ENCODE measurements around the gene VWA8. TPM values are rescaled to one million over a fixed set of nuclear protein-coding genes. Genes with fewer than 3 reads are reported as not detected.
"Not testable (repeated sequence)": the region's sequence is repeated elsewhere in the genome, so short reads cannot be mapped to it uniquely, and the experiment has no call there.

The VWA8 gene
- total RNA-seq, 2 experiments from 2014 or later, result 15.7 to 16.9 TPM

DNA sequence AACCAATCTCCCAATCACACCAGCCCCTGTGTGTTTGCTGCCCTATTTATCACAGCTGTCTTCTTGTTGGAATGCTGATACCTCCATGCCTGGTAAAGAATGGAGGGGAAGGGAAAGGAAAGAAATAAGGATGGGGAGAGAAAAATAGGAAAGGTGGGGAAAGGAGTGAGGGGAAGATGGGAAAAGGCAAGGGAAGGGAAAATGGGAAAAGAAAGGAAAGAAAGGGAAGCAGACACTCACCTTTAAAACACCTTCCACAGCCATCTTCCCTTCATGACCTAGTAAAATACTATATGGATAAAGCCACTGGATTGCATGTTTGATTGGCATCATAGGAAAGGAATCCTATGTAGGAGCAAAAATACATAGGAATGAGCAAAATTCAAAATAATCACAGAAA lies 77.8 kb downstream of the VWA8 start:
- no peaks in the 10 kb centered on the region for H3K27me3 Mint-ChIP-seq (ENCODE audit: low read depth)
- ATAC-seq, result no peak
- H3K4me3 Mint-ChIP-seq, result no peak overlapping the region
- peaks cover 53% of the 10 kb centered on the region for H3K36me3 Mint-ChIP-seq (ENCODE audit: low read depth)
- H3K9me3 Mint-ChIP-seq (ENCODE audit: insufficient read depth), result no peaks in the 10 kb centered on the region
- no peak overlapping the region for H3K27ac Mint-ChIP-seq
- ChIA-PET CTCF (no interaction called here), POLR2A (no interaction called here)
- DNase-seq, result no peak
- peaks cover 6% of the 10 kb centered on the region for H3K4me1 Mint-ChIP-seq (ENCODE audit: low read depth)

DNA sequence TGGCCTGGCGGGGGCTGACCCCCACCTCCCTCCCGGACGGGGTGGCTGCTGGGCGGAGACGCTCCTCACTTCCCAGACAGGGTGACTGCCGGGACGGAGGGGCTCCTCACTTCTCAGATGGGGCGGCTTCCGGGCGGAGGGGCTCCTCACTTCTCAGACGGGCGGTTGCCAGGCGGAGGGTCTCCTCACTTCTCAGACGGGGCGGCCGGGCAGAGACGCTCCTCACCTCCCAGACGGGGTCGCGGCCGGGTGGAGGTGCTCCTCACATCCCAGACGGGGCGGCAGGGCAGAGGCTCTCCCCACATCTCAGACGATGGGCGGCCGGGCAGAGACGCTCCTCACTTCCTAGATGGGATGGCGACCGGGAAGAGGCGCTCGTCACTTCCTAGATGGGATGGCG lies 79.0 kb downstream of the VWA8 start:
- H3K9me3 Mint-ChIP-seq (ENCODE audit: insufficient read depth); H3K4me1 Mint-ChIP-seq (ENCODE audit: low read depth); H3K27ac Mint-ChIP-seq; ATAC-seq; H3K4me3 Mint-ChIP-seq; DNase-seq; POLR2A ChIA-PET; H3K27me3 Mint-ChIP-seq (ENCODE audit: low read depth); CTCF ChIA-PET: not testable (repeated sequence)
- peaks cover 49% of the 10 kb centered on the region for H3K36me3 Mint-ChIP-seq (ENCODE audit: low read depth)

DNA sequence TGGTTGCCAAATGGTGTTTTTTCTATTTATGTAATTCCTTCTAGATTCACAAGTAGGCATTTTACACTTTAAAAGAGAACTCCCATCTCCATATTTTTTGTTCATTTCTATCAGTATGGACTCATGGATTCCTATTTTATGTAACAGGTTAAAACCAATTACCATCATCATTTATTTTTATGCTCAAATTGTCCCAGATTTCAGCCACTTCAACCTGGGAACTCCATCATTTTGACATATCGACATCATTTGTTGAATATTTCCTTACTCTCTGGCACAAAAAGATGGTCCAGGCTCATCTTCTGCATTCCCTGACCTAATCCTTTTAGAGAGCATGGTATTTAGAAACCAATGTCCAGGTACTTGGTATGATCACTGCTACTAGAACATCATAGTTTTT lies 79.9 kb downstream of the VWA8 start:
- H3K9me3 Mint-ChIP-seq (ENCODE audit: insufficient read depth), result no peaks in the 10 kb centered on the region

DNA sequence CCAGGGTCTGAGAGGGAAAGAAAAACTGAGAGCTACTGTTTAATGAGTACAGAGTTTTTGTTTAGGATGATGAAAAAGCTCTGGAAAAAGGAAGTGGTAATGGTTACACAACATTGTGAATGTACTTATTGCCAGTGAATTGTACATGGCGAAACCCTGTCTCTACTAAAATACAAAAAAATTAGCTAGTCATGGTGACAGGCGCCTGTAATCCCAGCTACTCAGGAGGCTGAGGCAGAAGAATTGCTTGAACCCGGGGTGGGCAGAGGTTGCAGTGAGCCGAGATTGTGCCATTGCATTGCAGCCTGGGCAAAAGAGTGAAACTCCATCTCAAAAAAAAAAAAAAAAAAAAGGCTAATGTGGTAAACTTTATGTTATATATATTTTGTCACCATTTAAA lies 96.3 kb downstream of the VWA8 start:
- Mint-ChIP-seq H3K36me3 (ENCODE audit: low read depth) (peaks cover 38% of the 10 kb centered on the region), H3K4me3 (no peak overlapping the region), H3K27ac (no peak overlapping the region), H3K9me3 (ENCODE audit: insufficient read depth) (no peaks in the 10 kb centered on the region), H3K27me3 (ENCODE audit: low read depth) (no peaks in the 10 kb centered on the region), H3K4me1 (ENCODE audit: low read depth) (peaks cover 17% of the 10 kb centered on the region)
- ATAC-seq, result no peak
- no peak for DNase-seq
- POLR2A ChIA-PET, result no interaction called here
- CTCF ChIA-PET, result no interaction called here

More for the DNA sequence above, 79.9 kb downstream of the VWA8 start:
- no peaks in the 10 kb centered on the region for H3K27me3 Mint-ChIP-seq (ENCODE audit: low read depth)
- ATAC-seq (no peak), DNase-seq (no peak)
- ChIA-PET POLR2A (no interaction called here), CTCF (no interaction called here)
- peaks cover 45% of the 10 kb centered on the region for H3K36me3 Mint-ChIP-seq (ENCODE audit: low read depth)
- H3K4me1 Mint-ChIP-seq (ENCODE audit: low read depth), result peaks cover 6% of the 10 kb centered on the region
- no peak overlapping the region for H3K27ac Mint-ChIP-seq
- H3K4me3 Mint-ChIP-seq, result no peak overlapping the region

DNA sequence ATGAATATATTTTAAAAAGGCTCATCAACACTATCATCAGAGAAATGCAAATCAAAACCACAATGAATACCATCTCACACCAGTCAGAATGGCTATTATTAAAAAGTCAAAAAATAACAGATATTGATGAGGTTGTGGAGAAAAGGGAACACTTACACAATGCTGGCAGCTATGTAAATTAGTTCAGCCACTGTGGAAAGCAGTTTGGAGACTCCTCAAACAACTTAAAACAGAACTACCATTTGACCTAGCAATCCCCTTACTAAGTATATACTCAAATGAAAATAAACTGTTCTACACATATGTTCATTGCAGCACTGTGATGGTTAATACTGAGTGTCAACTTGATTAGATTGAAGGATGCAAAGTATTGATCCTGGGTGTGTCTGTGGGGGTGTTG lies 98.2 kb downstream of the VWA8 start:
- Mint-ChIP-seq H3K36me3 (ENCODE audit: low read depth) (peaks cover 35% of the 10 kb centered on the region), H3K4me1 (ENCODE audit: low read depth) (peaks cover 17% of the 10 kb centered on the region)
- POLR2A ChIA-PET; H3K9me3 Mint-ChIP-seq (ENCODE audit: insufficient read depth); H3K27me3 Mint-ChIP-seq (ENCODE audit: low read depth); H3K4me3 Mint-ChIP-seq; CTCF ChIA-PET; H3K27ac Mint-ChIP-seq; ATAC-seq; DNase-seq: not testable (repeated sequence)

DNA sequence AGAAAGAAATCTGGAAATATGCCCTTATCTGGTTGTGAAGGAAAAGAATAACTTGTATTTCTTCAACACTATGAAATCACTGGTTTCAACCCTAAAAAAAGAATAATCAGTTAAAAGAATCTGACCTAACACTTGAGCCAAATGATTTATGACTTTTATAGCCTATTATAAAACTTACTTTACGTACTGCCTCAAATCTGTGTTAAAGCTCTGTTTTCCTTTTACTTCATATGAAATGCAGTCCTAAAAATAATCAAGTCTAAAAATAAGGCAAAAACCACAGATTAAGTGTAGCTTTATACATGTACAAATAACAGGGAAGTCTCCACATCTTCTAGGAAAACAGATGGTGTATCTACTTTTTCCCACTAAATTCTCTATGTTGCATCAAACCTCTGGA lies 101.3 kb downstream of the VWA8 start:
- POLR2A ChIA-PET, result no interaction called here
- CTCF ChIA-PET, result no interaction called here

DNA sequence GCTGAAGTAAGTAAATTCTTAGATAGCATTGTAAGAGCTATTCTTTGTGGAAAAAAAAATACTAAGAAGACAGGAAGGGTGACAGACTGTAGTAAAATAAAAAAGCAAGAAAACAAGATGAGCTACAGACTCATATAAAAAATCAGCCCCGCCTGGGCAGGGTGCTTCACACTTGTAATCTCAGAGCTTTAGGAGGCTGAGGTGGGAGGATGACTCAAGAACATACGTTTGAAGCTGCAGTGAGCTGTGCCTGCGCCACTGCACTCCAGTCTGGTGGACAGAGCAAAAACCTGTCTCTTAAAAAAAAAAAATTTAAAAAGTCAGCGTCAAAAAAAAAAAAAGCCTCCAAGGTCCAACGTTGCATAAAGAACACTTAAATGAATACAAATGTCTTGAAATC lies 102.1 kb downstream of the VWA8 start:
- H3K4me3 Mint-ChIP-seq, result no peak overlapping the region
- peaks cover 38% of the 10 kb centered on the region for H3K36me3 Mint-ChIP-seq (ENCODE audit: low read depth)
- POLR2A ChIA-PET, result no interaction called here
- H3K27ac Mint-ChIP-seq, result no peak overlapping the region
- H3K27me3 Mint-ChIP-seq (ENCODE audit: low read depth), result no peaks in the 10 kb centered on the region
- peaks cover under 1% of the 10 kb centered on the region for H3K9me3 Mint-ChIP-seq (ENCODE audit: insufficient read depth)
- no peak for DNase-seq
- CTCF ChIA-PET, result no interaction called here
- H3K4me1 Mint-ChIP-seq (ENCODE audit: low read depth), result peaks cover 14% of the 10 kb centered on the region
- no peak for ATAC-seq

More for the DNA sequence above, 101.3 kb downstream of the VWA8 start:
- Mint-ChIP-seq H3K27me3 (ENCODE audit: low read depth) (no peaks in the 10 kb centered on the region), H3K4me1 (ENCODE audit: low read depth) (peaks cover 17% of the 10 kb centered on the region), H3K9me3 (ENCODE audit: insufficient read depth) (no peaks in the 10 kb centered on the region), H3K36me3 (ENCODE audit: low read depth) (peaks cover 38% of the 10 kb centered on the region), H3K4me3 (no peak overlapping the region), H3K27ac (no peak overlapping the region)
- DNase-seq (no peak), ATAC-seq (no peak)

DNA sequence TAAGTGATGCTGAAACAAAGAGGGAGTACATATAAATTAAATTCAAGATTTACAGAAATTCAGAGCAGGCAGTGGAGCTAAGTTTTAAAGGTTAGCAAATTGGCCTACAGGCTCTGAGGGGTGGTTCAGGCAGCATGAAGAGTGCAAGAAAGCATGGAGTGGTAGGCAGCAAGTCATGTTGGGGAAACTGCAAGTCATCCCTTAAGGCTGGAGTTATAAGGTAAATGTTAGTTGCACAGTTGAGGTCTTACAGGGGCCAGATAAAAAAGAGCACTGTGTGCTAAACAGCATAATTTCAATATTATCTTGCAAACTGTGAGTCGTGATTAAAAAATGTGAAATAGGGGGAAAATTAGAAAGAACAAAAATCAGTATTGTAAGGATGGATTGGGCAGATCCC lies 106.2 kb downstream of the VWA8 start:
- no peaks in the 10 kb centered on the region for H3K4me1 Mint-ChIP-seq (ENCODE audit: low read depth)
- no peak overlapping the region for H3K27ac Mint-ChIP-seq
- H3K4me3 Mint-ChIP-seq, result no peak overlapping the region
- peaks cover 27% of the 10 kb centered on the region for H3K36me3 Mint-ChIP-seq (ENCODE audit: low read depth)
- CTCF ChIA-PET, result interaction anchor here (0.9 kb wide), 1 partner anchor 186 kb away, joined by 3 read pairs; no protein-coding TSS in a partner anchor
- H3K9me3 Mint-ChIP-seq (ENCODE audit: insufficient read depth), result peaks cover 6% of the 10 kb centered on the region
- ATAC-seq (no peak), DNase-seq (no peak)
- H3K27me3 Mint-ChIP-seq (ENCODE audit: low read depth), result no peaks in the 10 kb centered on the region
- POLR2A ChIA-PET, result no interaction called here

DNA sequence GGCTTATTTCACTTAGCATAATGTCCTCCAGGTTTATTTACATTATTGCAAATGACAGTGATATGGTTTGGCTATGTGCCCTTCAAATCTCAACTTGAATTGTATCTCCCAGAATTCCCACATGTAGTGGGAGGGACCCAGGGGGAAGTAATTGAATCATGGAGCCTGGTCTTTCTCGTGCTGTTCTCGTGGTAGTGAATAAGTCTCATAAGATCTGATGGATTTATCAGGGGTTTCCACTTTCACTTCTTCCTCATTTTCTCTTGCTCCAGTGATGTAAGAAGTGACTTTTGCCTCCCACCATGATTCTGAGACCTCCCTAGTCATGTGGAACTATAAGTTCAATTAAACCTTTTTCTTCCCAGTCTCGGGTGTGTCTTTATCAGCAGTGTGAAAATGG lies 109.6 kb downstream of the VWA8 start:
- H3K4me3 Mint-ChIP-seq, result no peak overlapping the region
- H3K27me3 Mint-ChIP-seq (ENCODE audit: low read depth), result no peaks in the 10 kb centered on the region
- CTCF ChIA-PET, result no interaction called here
- ATAC-seq, result no peak
- H3K9me3 Mint-ChIP-seq (ENCODE audit: insufficient read depth), result peaks cover 6% of the 10 kb centered on the region
- H3K27ac Mint-ChIP-seq, result no peak overlapping the region
- peaks cover 31% of the 10 kb centered on the region for H3K36me3 Mint-ChIP-seq (ENCODE audit: low read depth)
- DNase-seq, result no peak
- POLR2A ChIA-PET, result no interaction called here
- H3K4me1 Mint-ChIP-seq (ENCODE audit: low read depth), result no peaks in the 10 kb centered on the region

DNA sequence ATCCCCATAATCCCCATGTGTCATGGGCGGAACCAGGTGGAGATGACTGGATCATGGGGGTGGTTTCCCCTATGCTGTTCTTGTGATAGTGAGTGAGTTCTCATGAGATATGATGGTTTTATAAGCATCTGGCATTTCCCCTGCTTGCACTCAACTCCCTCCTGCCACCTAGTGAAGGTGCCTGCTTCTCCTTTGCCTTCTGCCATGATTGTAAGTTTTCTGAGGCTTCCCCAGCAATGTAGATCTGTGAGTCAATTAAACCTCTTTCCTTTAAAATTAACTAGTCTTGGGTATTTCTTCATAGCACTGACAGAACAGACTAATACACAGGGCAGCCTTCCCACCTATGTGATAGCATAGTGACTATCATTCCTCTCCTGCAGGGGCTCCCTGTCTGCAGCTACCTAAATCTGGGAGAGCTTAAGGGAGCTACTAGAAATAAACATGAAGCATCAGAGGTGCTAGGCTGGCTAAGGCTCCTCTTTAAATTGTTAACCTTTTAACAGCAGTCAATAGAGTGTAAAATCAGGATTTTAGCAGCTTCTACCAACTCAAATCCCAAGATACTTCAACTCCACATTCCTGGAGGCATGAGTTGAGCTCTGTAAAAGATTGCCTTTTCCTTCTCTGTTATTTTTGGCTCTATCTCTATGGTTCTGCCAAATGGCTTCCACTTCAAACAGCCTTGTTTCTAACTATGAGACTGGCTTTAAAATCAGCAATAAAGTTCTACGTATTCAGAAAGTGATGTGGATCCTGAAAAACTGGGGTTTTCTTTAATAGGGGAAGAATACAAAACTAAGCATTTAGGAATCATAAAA lies 112.3 kb downstream of the VWA8 start:
- H3K9me3 Mint-ChIP-seq (ENCODE audit: insufficient read depth), result peaks cover 4% of the 10 kb centered on the region
- ATAC-seq, result no peak
- POLR2A ChIA-PET, result interaction anchor here (0.6 kb wide), 1 partner anchor 8 kb away, joined by 3 read pairs; no protein-coding TSS in a partner anchor

DNA sequence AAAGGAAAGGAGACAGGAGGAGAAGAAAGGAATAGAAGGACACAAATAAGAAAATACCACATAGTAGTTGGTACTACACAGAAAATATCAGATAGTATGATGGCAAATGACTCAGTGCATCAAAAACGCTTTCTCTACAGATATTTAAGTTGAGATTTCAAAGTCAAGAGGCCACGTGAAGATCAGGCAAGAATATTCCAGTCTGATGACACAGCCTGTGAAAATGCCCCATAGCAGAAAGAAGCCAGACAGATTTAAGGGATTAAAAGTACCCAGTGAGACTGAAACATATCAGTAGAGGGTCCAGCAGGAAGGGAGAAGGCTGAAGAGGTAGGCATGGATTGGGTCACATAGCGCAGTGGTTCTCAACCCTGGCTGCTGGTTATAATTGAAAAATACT lies 113.7 kb downstream of the VWA8 start:
- Mint-ChIP-seq H3K27me3 (ENCODE audit: low read depth) (no peaks in the 10 kb centered on the region), H3K27ac (no peak overlapping the region), H3K36me3 (ENCODE audit: low read depth) (peaks cover 19% of the 10 kb centered on the region), H3K9me3 (ENCODE audit: insufficient read depth) (no peaks in the 10 kb centered on the region), H3K4me3 (no peak overlapping the region), H3K4me1 (ENCODE audit: low read depth) (no peaks in the 10 kb centered on the region)
- POLR2A ChIA-PET, result no interaction called here
- ATAC-seq (no peak), DNase-seq (no peak)
- CTCF ChIA-PET, result no interaction called here

More for the DNA sequence above, 112.3 kb downstream of the VWA8 start:
- Mint-ChIP-seq H3K4me1 (ENCODE audit: low read depth) (no peaks in the 10 kb centered on the region), H3K27ac (no peak overlapping the region), H3K4me3 (no peak overlapping the region), H3K36me3 (ENCODE audit: low read depth) (peaks cover 25% of the 10 kb centered on the region), H3K27me3 (ENCODE audit: low read depth) (no peaks in the 10 kb centered on the region)
- no peak for DNase-seq
- CTCF ChIA-PET, result no interaction called here

DNA sequence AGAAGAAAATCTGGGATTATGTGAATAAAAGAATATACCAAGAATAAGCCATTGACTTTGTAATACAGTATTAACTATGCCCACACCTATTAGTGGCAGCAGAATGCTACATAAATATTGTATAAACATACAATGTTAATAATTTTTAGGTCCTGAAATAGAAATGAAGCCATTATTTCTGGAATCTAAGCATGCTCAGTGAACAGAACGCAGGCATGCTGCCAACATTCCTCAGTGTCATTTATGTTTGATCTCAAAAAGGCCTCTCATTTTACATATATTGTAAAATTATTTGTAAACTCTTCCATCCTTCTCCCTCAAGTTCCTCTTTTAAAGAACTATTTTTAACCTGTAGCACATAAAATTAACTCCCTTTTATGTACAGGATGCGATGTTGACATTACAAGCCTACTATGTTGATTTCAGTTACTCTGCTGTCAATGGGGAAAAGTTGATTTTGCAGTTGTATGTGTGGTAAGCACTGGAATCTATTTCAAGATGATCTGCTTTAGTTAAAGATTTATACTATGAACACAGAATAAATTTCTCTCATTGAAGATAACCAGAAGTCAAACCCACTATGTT lies 118.8 kb downstream of the VWA8 start:
- H3K27ac Mint-ChIP-seq, result no peak overlapping the region
- ChIA-PET CTCF (no interaction called here), POLR2A (no interaction called here)
- peaks cover 29% of the 10 kb centered on the region for H3K36me3 Mint-ChIP-seq (ENCODE audit: low read depth)
- DNase-seq (no peak), ATAC-seq (no peak)
- no peaks in the 10 kb centered on the region for H3K4me1 Mint-ChIP-seq (ENCODE audit: low read depth)
- H3K9me3 Mint-ChIP-seq (ENCODE audit: insufficient read depth), result no peaks in the 10 kb centered on the region
- H3K4me3 Mint-ChIP-seq, result no peak overlapping the region
- no peaks in the 10 kb centered on the region for H3K27me3 Mint-ChIP-seq (ENCODE audit: low read depth)

Data from activated CD8-positive, alpha-beta T cell treated with anti-CD3 and anti-CD28 coated beads, Interleukin-2, amount 10 ng/mL, durations not matched to agents 7 days and 5 days (primary cell).